Neural progenitor cell (in vitro differentiated cells): ENCODE measurements around the gene SAPCD1. TPM values are rescaled to one million over a fixed set of nuclear protein-coding genes. Genes with fewer than 3 reads are reported as not detected.

Experiments used
- DNase-seq: peaks from one replicate; pipeline ENCODE4 v3.0.0-alpha.2; 2016; ENCODE audit warnings: low spot score
- H2AFZ ChIP-seq: fragments of 200-600 bp; sonication (generic); replicated peaks from 2 replicates; pipeline ENCODE4 v1.6.1; 2016; ENCODE audit warnings: antibody characterized with exemption
- H3F3A ChIP-seq: fragments of 200-600 bp; sonication (generic); 2 replicates; pipeline ENCODE4 v1.6.1; 2016; ENCODE audit warnings: antibody characterized with exemption, low read depth
- H3K27ac ChIP-seq: fragments of 200-600 bp; sonication (generic); 2 replicates; pipeline ENCODE4 v1.5.1; 2016; ENCODE audit warnings: mild to moderate bottlenecking
- H3K27me3 ChIP-seq: fragments of 200-600 bp; sonication (generic); 2 replicates; pipeline ENCODE4 v1.6.1; 2016; ENCODE audit warnings: mild to moderate bottlenecking, moderate library complexity
- H3K36me3 ChIP-seq: fragments of 200-600 bp; sonication (generic); 2 replicates; pipeline ENCODE4 v1.5.1; 2016
- H3K4me1 ChIP-seq: fragments of 200-600 bp; sonication (generic); 2 replicates; pipeline ENCODE4 v1.6.1; 2016; ENCODE audit warnings: mixed run types
- H3K4me2 ChIP-seq: fragments of 200-600 bp; sonication (generic); 2 replicates; pipeline ENCODE4 v1.6.1; 2016
- H3K4me3 ChIP-seq: fragments of 200-600 bp; sonication (generic); 2 replicates; pipeline ENCODE4 v1.5.1; 2016
- H3K79me2 ChIP-seq: fragments of 200-600 bp; sonication (generic); 2 replicates; pipeline ENCODE4 v1.6.1; 2016; ENCODE audit warnings: low read depth
- H3K9ac ChIP-seq: fragments of 200-600 bp; sonication (generic); 2 replicates; pipeline ENCODE4 v1.6.1; 2016
- H3K9me3 ChIP-seq: fragments of 200-600 bp; sonication (generic); 2 replicates; pipeline ENCODE4 v1.5.1; 2016; ENCODE audit warnings: low read depth
- H4K20me1 ChIP-seq: fragments of 200-600 bp; sonication (generic); 2 replicates; pipeline ENCODE4 v1.6.1; 2016; ENCODE audit warnings: low read depth
- H3K27ac Mint-ChIP-seq: 3 replicates; pipeline ENCODE4 v1.8.0; 2021; ENCODE audit warnings: mixed read lengths
- H3K27me3 Mint-ChIP-seq: 2 replicates; pipeline ENCODE4 v1.8.0; 2022; ENCODE audit warnings: low read depth, mild to moderate bottlenecking, inconsistent platforms, moderate library complexity, mixed read lengths; ENCODE audit not compliant: insufficient read depth
- H3K36me3 Mint-ChIP-seq: 3 replicates; pipeline ENCODE4 v1.8.0; 2021; ENCODE audit warnings: mixed read lengths
- H3K4me1 Mint-ChIP-seq: 3 replicates; pipeline ENCODE4 v1.8.0; 2021; ENCODE audit warnings: mixed read lengths
- H3K4me3 Mint-ChIP-seq: 3 replicates; pipeline ENCODE4 v1.8.0; 2021; ENCODE audit warnings: mild to moderate bottlenecking, moderate library complexity, mixed read lengths
- H3K9me3 Mint-ChIP-seq: 3 replicates; pipeline ENCODE4 v1.8.0; 2020; ENCODE audit warnings: mixed read lengths
- CTCF ChIP-seq: fragments of 200-600 bp; sonication (generic); IDR thresholded peaks from 2 replicates; pipeline ENCODE4 v1.5.1; 2017; ENCODE audit warnings: antibody characterized with exemption, mild to moderate bottlenecking
- EZH2 ChIP-seq: fragments of 200-600 bp; sonication (generic); IDR thresholded peaks from 2 replicates; pipeline ENCODE4 v1.6.1; 2017; ENCODE audit warnings: antibody characterized with exemption, mild to moderate bottlenecking, moderate library complexity
- EZH2phosphoT487 ChIP-seq: fragments of 200-600 bp; sonication (generic); IDR thresholded peaks from 2 replicates; pipeline ENCODE4 v1.6.1; 2017; ENCODE audit warnings: antibody characterized with exemption
- total RNA-seq: library from RNA; depleted of rRNA; stranded (reverse); fragments of >200 nt; gene quantifications from 2 replicates; pipeline ENCODE4 v1.2.3, GENCODE V29; 2015; ENCODE audit warnings: low replicate concordance

The SAPCD1 gene
- total RNA-seq, 1 donor from 2014 or later, result 11.9 TPM

- Histone ChIP-seq H3K4me1 (peaks cover 7% of the 10 kb centered on the region), H3K36me3 (no peaks in the 10 kb centered on the region), H3K27me3 (no peaks in the 10 kb centered on the region), H3K4me2 (no peak overlapping the region), H3K9ac (no peak overlapping the region), H3K79me2 (peaks cover 19% of the 10 kb centered on the region), H2AFZ (no peak overlapping the region), H4K20me1 (peaks cover 22% of the 10 kb centered on the region), H3K9me3 (no peaks in the 10 kb centered on the region), H3K27ac (no peak overlapping the region), H3K4me3 (no peak overlapping the region), H3F3A (peaks cover 34% of the 10 kb centered on the region)
- Mint-ChIP-seq H3K9me3 (no peaks in the 10 kb centered on the region), H3K27me3 (peaks cover 15% of the 10 kb centered on the region), H3K36me3 (peaks cover 38% of the 10 kb centered on the region), H3K4me1 (peaks cover 35% of the 10 kb centered on the region), H3K27ac (no peak overlapping the region), H3K4me3 (peak overlapping the region; percentile 38)
- no peak for DNase-seq
- TF ChIP-seq EZH2phosphoT487 (no peak), CTCF (no peak), EZH2 (no peak)
Measured at GRCh38 chr6:31725502-31726350, 36.7 kb upstream of the SAPCD1 start.

- TF ChIP-seq CTCF, result no peak
- no peak for TF ChIP-seq EZH2phosphoT487
- no peak for TF ChIP-seq EZH2
- peaks cover 24% of the 10 kb centered on the region for H4K20me1 ChIP-seq
- no peak overlapping the region for H3K27ac ChIP-seq
Measured at GRCh38 chr6:31727034-31727716, 35.3 kb upstream of the SAPCD1 start.

GRCh38 chr6:31727717-31728671 lies 34.5 kb upstream of the SAPCD1 start:
- peaks cover 46% of the 10 kb centered on the region for H3K36me3 Mint-ChIP-seq
- H3K27ac Mint-ChIP-seq, result peak overlapping the region; percentile 57
- H3K9me3 Mint-ChIP-seq, result no peaks in the 10 kb centered on the region
- H4K20me1 ChIP-seq, result peaks cover 24% of the 10 kb centered on the region
- H3K4me3 Mint-ChIP-seq, result peak overlapping the region; percentile 99
- peaks cover 57% of the 10 kb centered on the region for H3F3A ChIP-seq
- peaks cover 19% of the 10 kb centered on the region for H3K79me2 ChIP-seq
- no peak overlapping the region for H2AFZ ChIP-seq
- peaks cover 39% of the 10 kb centered on the region for H3K4me1 Mint-ChIP-seq
- H3K9ac ChIP-seq, result no peak overlapping the region
- peak overlapping the region; percentile 99 for H3K4me3 ChIP-seq
- DNase-seq, result no peak
- H3K4me2 ChIP-seq, result peak overlapping the region; percentile 86
- peaks cover 10% of the 10 kb centered on the region for H3K27me3 Mint-ChIP-seq
- H3K9me3 ChIP-seq, result no peaks in the 10 kb centered on the region
- TF ChIP-seq CTCF (no peak), EZH2phosphoT487 (no peak), EZH2 (no peak)
- no peak overlapping the region for H3K27ac ChIP-seq
- H3K27me3 ChIP-seq, result no peaks in the 10 kb centered on the region
- peaks cover 7% of the 10 kb centered on the region for H3K4me1 ChIP-seq
- peaks cover 5% of the 10 kb centered on the region for H3K36me3 ChIP-seq

More at GRCh38 chr6:31727034-31727716, 35.3 kb upstream of the SAPCD1 start:
- Mint-ChIP-seq H3K36me3 (peaks cover 44% of the 10 kb centered on the region), H3K27ac (peak overlapping the region; percentile 57), H3K9me3 (no peaks in the 10 kb centered on the region), H3K4me3 (peak overlapping the region; percentile 78), H3K27me3 (peaks cover 10% of the 10 kb centered on the region), H3K4me1 (peaks cover 39% of the 10 kb centered on the region)
- no peak overlapping the region for H2AFZ ChIP-seq
- peaks cover 7% of the 10 kb centered on the region for H3K4me1 ChIP-seq
- H3K4me2 ChIP-seq, result no peak overlapping the region
- no peak overlapping the region for H3K9ac ChIP-seq
- peaks cover 49% of the 10 kb centered on the region for H3F3A ChIP-seq
- H3K36me3 ChIP-seq, result peaks cover 5% of the 10 kb centered on the region
- no peak overlapping the region for H3K4me3 ChIP-seq
- no peaks in the 10 kb centered on the region for H3K9me3 ChIP-seq
- H3K27me3 ChIP-seq, result no peaks in the 10 kb centered on the region
- peaks cover 19% of the 10 kb centered on the region for H3K79me2 ChIP-seq
- DNase-seq, result no peak
